Measurements from ENCODE around the gene KIF27.
"Not testable (repeated sequence)": the region's sequence is repeated elsewhere in the genome, so short reads cannot be mapped to it uniquely, and the experiment has no call there.

KIF27 gene

GRCh38 chr9:83920927-83921707, at the start of gene KIF27:
TSS of gene KIF27 (minus strand) at chr9:83921432. CDS start at chr9:83915591, 5,841 bp downstream.
- peak; percentile 99 for DNase-seq

- DNase-seq: no peak
Observed at GRCh38 chr9:83969602-83970001, 48.4 kb upstream of the KIF27 start.

- DNase-seq: no peak
Observed at GRCh38 chr9:83967073-83967472, 45.8 kb upstream of the KIF27 start.

- DNase-seq: no peak
Observed at GRCh38 chr9:83966209-83966582, 45.0 kb upstream of the KIF27 start.

GRCh38 chr9:83965350-83966208, 44.3 kb upstream of the KIF27 start:
- no peak for DNase-seq

- DNase-seq: no peak
Observed at GRCh38 chr9:83964973-83965349, 43.7 kb upstream of the KIF27 start.

- DNase-seq: no peak
Observed at GRCh38 chr9:83962165-83962564, 40.9 kb upstream of the KIF27 start.

- DNase-seq: no peak
Observed at GRCh38 chr9:83960991-83961390, 39.8 kb upstream of the KIF27 start.

- DNase-seq: no peak
Observed at GRCh38 chr9:83959061-83959460, 37.8 kb upstream of the KIF27 start.

GRCh38 chr9:83957248-83957513, 35.9 kb upstream of the KIF27 start:
- no peak for DNase-seq

- peak; percentile 80 for DNase-seq
Observed at GRCh38 chr9:83956436-83957247, 35.4 kb upstream of the KIF27 start.

- DNase-seq: peak; percentile 40
Observed at GRCh38 chr9:83956086-83956435, 34.8 kb upstream of the KIF27 start.

GRCh38 chr9:83948096-83948495, 26.9 kb upstream of the KIF27 start:
- not testable (repeated sequence) for DNase-seq

GRCh38 chr9:83940590-83941303, 19.5 kb upstream of the KIF27 start:
- no peak for DNase-seq

GRCh38 chr9:83937861-83938455, 16.7 kb upstream of the KIF27 start:
- peak; percentile 76 for DNase-seq

- DNase-seq: no peak
Observed at GRCh38 chr9:83936523-83936922, 15.3 kb upstream of the KIF27 start.

- DNase-seq: no peak
Observed at GRCh38 chr9:83935276-83935935, 14.2 kb upstream of the KIF27 start.

- no peak for DNase-seq
Observed at GRCh38 chr9:83934569-83935275, 13.5 kb upstream of the KIF27 start.

GRCh38 chr9:83933790-83934189, 12.6 kb upstream of the KIF27 start:
- DNase-seq: no peak

- DNase-seq: no peak
Observed at GRCh38 chr9:83932851-83933250, 11.6 kb upstream of the KIF27 start.

- no peak for DNase-seq
Observed at GRCh38 chr9:83932011-83932410, 10.8 kb upstream of the KIF27 start.
